Fibroblast of villous mesenchyme (primary cell): ENCODE data around the gene COG5. TPM values are rescaled to one million over a fixed set of nuclear protein-coding genes. Genes with fewer than 3 reads are reported as not detected.
"Not testable (repeated sequence)": the region's sequence is repeated elsewhere in the genome, so short reads cannot be mapped to it uniquely, and the experiment has no call there.

Experiments
- DNase-seq: peaks from one replicate; pipeline ENCODE4 v3.0.0-alpha.2; 2010; ENCODE audit warnings: low read depth
- H3K4me3 ChIP-seq: 2 replicates; pipeline ENCODE4 v1.5.1; 2011; ENCODE audit warnings: low read depth, mild to moderate bottlenecking, low read length
- CTCF ChIP-seq: IDR thresholded peaks from 2 replicates; pipeline ENCODE4 v1.5.1; 2012; ENCODE audit warnings: low read depth, mild to moderate bottlenecking, low read length; ENCODE audit not compliant: insufficient read depth
- total RNA-seq: library from RNA; depleted of rRNA; stranded (reverse); fragments of >200 nt; gene quantifications from 2 replicates; pipeline ENCODE4 v1.2.3, GENCODE V29; 2012

COG5 gene
- total RNA-seq, 1 donor = 32.0 TPM

- H3K4me3 ChIP-seq = no peak overlapping the region
- DNase-seq = no peak
- TF ChIP-seq CTCF = no peak
Measured at GRCh38 chr7:107165341-107165740, 398.4 kb downstream of the COG5 start.

GRCh38 chr7:107164092-107164491 lies 399.6 kb downstream of the COG5 start:
- no peak for DNase-seq
- no peak for TF ChIP-seq CTCF
- no peak overlapping the region for H3K4me3 ChIP-seq

GRCh38 chr7:107162475-107162874 lies 401.2 kb downstream of the COG5 start:
- TF ChIP-seq CTCF = no peak
- H3K4me3 ChIP-seq = no peak overlapping the region
- no peak for DNase-seq

GRCh38 chr7:107161415-107161814 lies 402.3 kb downstream of the COG5 start:
- DNase-seq = no peak
- TF ChIP-seq CTCF = no peak
- H3K4me3 ChIP-seq = no peak overlapping the region

GRCh38 chr7:107160389-107160788 lies 403.3 kb downstream of the COG5 start:
- DNase-seq = no peak
- TF ChIP-seq CTCF = no peak

GRCh38 chr7:107158028-107158427 lies 405.7 kb downstream of the COG5 start:
- H3K4me3 ChIP-seq = no peak overlapping the region
- no peak for TF ChIP-seq CTCF
- DNase-seq = no peak

More at GRCh38 chr7:107160389-107160788, 403.3 kb downstream of the COG5 start:
- no peak overlapping the region for H3K4me3 ChIP-seq

- no peak for DNase-seq
- no peak for TF ChIP-seq CTCF
- H3K4me3 ChIP-seq = no peak overlapping the region
Measured at GRCh38 chr7:107157091-107157490, 406.6 kb downstream of the COG5 start.

- not testable (repeated sequence) for H3K4me3 ChIP-seq, DNase-seq
Measured at GRCh38 chr7:107155726-107156125, 408.0 kb downstream of the COG5 start.
